Measurements from ENCODE around the gene PLPPR3. TPM values are rescaled to one million over a fixed set of nuclear protein-coding genes. Genes with fewer than 3 reads are reported as not detected.

The PLPPR3 gene
- total RNA-seq, 1 experiment from 2014 or later: 63.7 TPM

GRCh38 chr19:807627-808422 lies 13.9 kb downstream of the PLPPR3 start:
- no peak overlapping the region for H3K4me3 ChIP-seq (ENCODE audit: low read depth in 2 of 2, low read length in 2 of 2)
- no peaks in the 10 kb centered on the region for H3K27me3 ChIP-seq (ENCODE audit: control insufficient read depth, insufficient read depth, low read length)
- no peaks in the 10 kb centered on the region for H3K4me1 ChIP-seq (ENCODE audit: control insufficient read depth, insufficient read depth, low read length)
- ATAC-seq: no peak
- H3K9me3 ChIP-seq (ENCODE audit: control insufficient read depth, insufficient read depth, low read depth, low read length): no peaks in the 10 kb centered on the region
- TF ChIP-seq REST (IDR thresholded peaks at IDR 0.05; ENCODE audit: insufficient read depth in 1 of 2, low read depth in 2 of 2, low read length in 1 of 2) (no peak), TCF7L2 (IDR thresholded peaks at IDR 0.05; ENCODE audit: low read depth, low read length) (no peak), SIN3A (IDR thresholded peaks at IDR 0.05; ENCODE audit: borderline replicate concordance, insufficient read depth, low read depth, low read length) (no peak)
- TF ChIP-seq, protein P1, sequence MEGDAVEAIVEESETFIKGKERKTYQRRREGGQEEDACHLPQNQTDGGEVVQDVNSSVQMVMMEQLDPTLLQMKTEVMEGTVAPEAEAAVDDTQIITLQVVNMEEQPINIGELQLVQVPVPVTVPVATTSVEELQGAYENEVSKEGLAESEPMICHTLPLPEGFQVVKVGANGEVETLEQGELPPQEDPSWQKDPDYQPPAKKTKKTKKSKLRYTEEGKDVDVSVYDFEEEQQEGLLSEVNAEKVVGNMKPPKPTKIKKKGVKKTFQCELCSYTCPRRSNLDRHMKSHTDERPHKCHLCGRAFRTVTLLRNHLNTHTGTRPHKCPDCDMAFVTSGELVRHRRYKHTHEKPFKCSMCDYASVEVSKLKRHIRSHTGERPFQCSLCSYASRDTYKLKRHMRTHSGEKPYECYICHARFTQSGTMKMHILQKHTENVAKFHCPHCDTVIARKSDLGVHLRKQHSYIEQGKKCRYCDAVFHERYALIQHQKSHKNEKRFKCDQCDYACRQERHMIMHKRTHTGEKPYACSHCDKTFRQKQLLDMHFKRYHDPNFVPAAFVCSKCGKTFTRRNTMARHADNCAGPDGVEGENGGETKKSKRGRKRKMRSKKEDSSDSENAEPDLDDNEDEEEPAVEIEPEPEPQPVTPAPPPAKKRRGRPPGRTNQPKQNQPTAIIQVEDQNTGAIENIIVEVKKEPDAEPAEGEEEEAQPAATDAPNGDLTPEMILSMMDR (IDR thresholded peaks at IDR 0.05): no peak
- H3K27ac ChIP-seq (ENCODE audit: low read length): no peak overlapping the region
- intact Hi-C loops (cut with micrococcal nuclease; ENCODE audit: unreplicated experiment): no loop called here
- in situ Hi-C loops (cut with HindIII; ENCODE audit: low pct_unique_long_range_greater_than_20kb, low sequenced_read_pairs): no loop called here
- ChIA-PET CTCF (no interaction called here), POLR2A (no interaction called here)
- TSS peak; percentile 36 for BruUV-seq (replicated peaks)
- DNase-seq (ENCODE audit: low read depth, low spot score): no peak
- peaks cover 12% of the 10 kb centered on the region for H3K36me3 ChIP-seq (ENCODE audit: control insufficient read depth, insufficient read depth, low read length)

DNA sequence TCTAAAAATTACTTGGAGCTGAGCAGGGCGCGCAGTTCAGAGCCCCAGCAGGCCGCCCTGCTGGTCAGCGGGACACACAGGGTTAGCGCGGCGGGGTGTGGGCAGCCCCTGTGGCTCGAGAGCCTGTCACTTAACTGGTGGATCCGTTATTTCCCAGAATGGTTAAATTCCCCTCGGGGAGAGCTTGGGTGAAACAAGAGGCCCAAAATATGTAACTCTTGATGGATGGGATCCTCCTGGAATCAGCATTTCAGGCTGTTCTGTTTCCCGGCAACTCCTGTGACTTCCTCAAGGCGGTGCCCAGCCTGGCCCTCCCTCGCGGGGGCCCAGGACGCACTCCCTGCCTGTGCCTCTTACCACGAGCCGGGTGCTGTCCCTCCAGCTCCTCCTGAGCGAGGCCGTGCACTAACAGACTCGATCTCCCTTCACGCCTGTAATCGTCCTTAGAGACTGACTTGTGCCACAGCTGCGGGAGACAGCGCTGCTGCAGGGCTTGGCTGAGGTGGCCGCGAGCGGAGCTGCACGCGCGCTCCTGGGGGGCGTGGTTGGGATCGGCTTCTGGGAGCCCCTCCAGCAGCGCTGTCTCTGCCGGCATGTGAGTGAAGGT lies 14.8 kb downstream of the PLPPR3 start:
- no peak overlapping the region for H3K4me3 ChIP-seq (ENCODE audit: low read depth in 2 of 2, low read length in 2 of 2)
- no peaks in the 10 kb centered on the region for H3K9me3 ChIP-seq (ENCODE audit: control insufficient read depth, insufficient read depth, low read depth, low read length)
- in situ Hi-C loops (cut with HindIII; ENCODE audit: low pct_unique_long_range_greater_than_20kb, low sequenced_read_pairs) (no loop called here), intact Hi-C loops (cut with micrococcal nuclease; ENCODE audit: unreplicated experiment) (no loop called here)
- ATAC-seq (no peak), DNase-seq (ENCODE audit: low read depth, low spot score) (no peak)
- H3K36me3 ChIP-seq (ENCODE audit: control insufficient read depth, insufficient read depth, low read length): peaks cover 12% of the 10 kb centered on the region
- no peak for TF ChIP-seq REST (IDR thresholded peaks at IDR 0.05; ENCODE audit: insufficient read depth in 1 of 2, low read depth in 2 of 2, low read length in 1 of 2)
- TF ChIP-seq TCF7L2 (IDR thresholded peaks at IDR 0.05; ENCODE audit: low read depth, low read length): no peak
- no peak for TF ChIP-seq POLR2AphosphoS5 (IDR thresholded peaks at IDR 0.05; ENCODE audit: low read depth, low read length)
- TF ChIP-seq, protein P1 (IDR thresholded peaks at IDR 0.05): no peak
- TF ChIP-seq SIN3A (IDR thresholded peaks at IDR 0.05; ENCODE audit: borderline replicate concordance, insufficient read depth, low read depth, low read length): no peak
- peaks cover 6% of the 10 kb centered on the region for H3K4me1 ChIP-seq (ENCODE audit: control insufficient read depth, insufficient read depth, low read length)
- no peaks in the 10 kb centered on the region for H3K27me3 ChIP-seq (ENCODE audit: control insufficient read depth, insufficient read depth, low read length)
- ChIA-PET POLR2A (no interaction called here), CTCF (interaction anchor here (0.6 kb wide), 1 partner anchor 112 kb away, joined by 3 read pairs; no protein-coding TSS in a partner anchor)
- no peak overlapping the region for H3K27ac ChIP-seq (ENCODE audit: low read length)
- no TSS peak for BruUV-seq (replicated peaks)
